COLO668 (cell line): ENCODE data around the gene YY1.
"Not testable (repeated sequence)": the region's sequence is repeated elsewhere in the genome, so short reads cannot be mapped to it uniquely, and the experiment has no call there.

Experiments
- DNase-seq: peaks from one replicate; lab custom pipeline; 2025; ENCODE audit not compliant: unreplicated experiment; lab: John Stamatoyannopoulos, UW

YY1 gene

GRCh38 chr14:100243020-100243419 is 4.1 kb downstream of the YY1 start:
- DNase-seq: no peak

GRCh38 chr14:100246809-100247428 is 8.0 kb downstream of the YY1 start:
- peak; percentile 32 for DNase-seq

- no peak for DNase-seq
Observed at GRCh38 chr14:100250732-100251465, 12.0 kb downstream of the YY1 start.

- no peak for DNase-seq
Observed at GRCh38 chr14:100252684-100253083, 13.7 kb downstream of the YY1 start.

GRCh38 chr14:100256339-100256895 is 17.5 kb downstream of the YY1 start:
- DNase-seq: no peak

GRCh38 chr14:100261621-100262020 is 22.7 kb downstream of the YY1 start:
- DNase-seq: no peak

GRCh38 chr14:100262545-100262944 is 23.6 kb downstream of the YY1 start:
- no peak for DNase-seq

GRCh38 chr14:100263141-100263540 is 24.2 kb downstream of the YY1 start:
- no peak for DNase-seq

- no peak for DNase-seq
Observed at GRCh38 chr14:100267990-100268389, 29.0 kb downstream of the YY1 start.

- DNase-seq: no peak
Observed at GRCh38 chr14:100268591-100269207, 29.8 kb downstream of the YY1 start.

- no peak for DNase-seq
Observed at GRCh38 chr14:100271247-100271939, 32.4 kb downstream of the YY1 start.

- no peak for DNase-seq
Observed at GRCh38 chr14:100274250-100274649, 35.3 kb downstream of the YY1 start.

- DNase-seq: no peak
Observed at GRCh38 chr14:100275214-100275613, 36.3 kb downstream of the YY1 start.

GRCh38 chr14:100278702-100279101 is 39.8 kb downstream of the YY1 start:
- DNase-seq: no peak

GRCh38 chr14:100279133-100279532 is 40.2 kb downstream of the YY1 start:
- no peak for DNase-seq

- no peak for DNase-seq
Observed at GRCh38 chr14:100279563-100279962, 40.6 kb downstream of the YY1 start.

- no peak for DNase-seq
Observed at GRCh38 chr14:100281286-100282082, 42.5 kb downstream of the YY1 start.

- DNase-seq: no peak
Observed at GRCh38 chr14:100282083-100282350, 43.1 kb downstream of the YY1 start.

- no peak for DNase-seq
Observed at GRCh38 chr14:100282766-100283419, 43.9 kb downstream of the YY1 start.

GRCh38 chr14:100283436-100283835 is 44.5 kb downstream of the YY1 start:
- DNase-seq: not testable (repeated sequence)
